Activated gamma-delta T cell treated with anti-CD3 and anti-CD28 coated beads, Interleukin-2, amount 50 U/mL, for 16 hours (primary cell): ENCODE measurements around the gene NOP9.

ENCODE experiments used
- DNase-seq: peaks from one replicate; pipeline ENCODE4 v3.0.0-alpha.2; 2020; ENCODE audit warnings: low read depth

The NOP9 gene

GRCh38 chr14:24329073-24329663 is 29.5 kb downstream of the NOP9 start:
- DNase-seq: no peak

GRCh38 chr14:24329736-24330135 is 30.1 kb downstream of the NOP9 start:
- peak; percentile 60 for DNase-seq

GRCh38 chr14:24330973-24331674 is 31.5 kb downstream of the NOP9 start:
- no peak for DNase-seq

- DNase-seq: no peak
These were observed 32.1 kb downstream of the NOP9 start for GRCh38 chr14:24331731-24332267.

- DNase-seq: peak; percentile 79
These were observed 32.8 kb downstream of the NOP9 start for GRCh38 chr14:24332268-24332993.

GRCh38 chr14:24334431-24335291 is 35.0 kb downstream of the NOP9 start, which contains the start of gene ADCY4:
TSS of gene ADCY4 (minus strand) at chr14:24335071. CDS start at chr14:24334652, 419 bp downstream.
- DNase-seq: no peak

- no peak for DNase-seq
These were observed 36.0 kb downstream of the NOP9 start for GRCh38 chr14:24335461-24336171.

- no peak for DNase-seq
These were observed 37.6 kb downstream of the NOP9 start for GRCh38 chr14:24337144-24337823.

GRCh38 chr14:24337824-24338175 is 38.1 kb downstream of the NOP9 start:
- DNase-seq: no peak

- DNase-seq: no peak
These were observed 39.2 kb downstream of the NOP9 start for GRCh38 chr14:24338843-24339242.

- peak; percentile 48 for DNase-seq
These were observed 39.9 kb downstream of the NOP9 start, which contains the start of gene RIPK3 for GRCh38 chr14:24339284-24340151. TSS of gene RIPK3 (minus strand) at chr14:24339991. CDS start at chr14:24339826, 165 bp downstream.

GRCh38 chr14:24340606-24341005 is 41.0 kb downstream of the NOP9 start:
- no peak for DNase-seq

- DNase-seq: no peak
These were observed 43.2 kb downstream of the NOP9 start for GRCh38 chr14:24342889-24343288.

- no peak for DNase-seq
These were observed 44.4 kb downstream of the NOP9 start for GRCh38 chr14:24343795-24344660.

- DNase-seq: no peak
These were observed 47.5 kb downstream of the NOP9 start for GRCh38 chr14:24347134-24347533.

GRCh38 chr14:24348186-24348585 is 48.5 kb downstream of the NOP9 start:
- DNase-seq: no peak

GRCh38 chr14:24349742-24350141 is 50.1 kb downstream of the NOP9 start:
- DNase-seq: no peak

GRCh38 chr14:24351517-24351916 is 51.9 kb downstream of the NOP9 start:
- DNase-seq: no peak
